SJSA1 (cell line): ENCODE results near the gene PIM2. TPM values are rescaled to one million over a fixed set of nuclear protein-coding genes. Genes with fewer than 3 reads are reported as not detected.
A peak's percentile ranks its signal among the peaks of the same experiment; 100 is the strongest.
"Not testable (repeated sequence)": the region's sequence is repeated elsewhere in the genome, so short reads cannot be mapped to it uniquely, and the experiment has no call there.

ENCODE experiments used
- DNase-seq, 2 experiments: peaks; one replicate each; pipeline ENCODE4 v3.0.0-alpha.2; 2015 to 2020; ENCODE audit warnings: low spot score in 2 of 2, low read depth in 1 of 2
- H3K27ac ChIP-seq: fragments of 250-450 bp; sonication (Bioruptor Pico); 2 replicates; pipeline ENCODE4 v1.5.1; 2020; ENCODE audit warnings: mild to moderate bottlenecking, moderate library complexity
- H3K27me3 ChIP-seq: fragments of 250-450 bp; sonication (Bioruptor Pico); replicated peaks from 2 replicates; pipeline ENCODE4 v1.5.1; 2020; ENCODE audit warnings: mild to moderate bottlenecking, moderate library complexity
- H3K36me3 ChIP-seq: fragments of 250-450 bp; sonication (Bioruptor Pico); 2 replicates; pipeline ENCODE4 v1.5.1; 2020; ENCODE audit warnings: mild to moderate bottlenecking
- H3K4me1 ChIP-seq: fragments of 250-450 bp; sonication (Bioruptor Pico); replicated peaks from 2 replicates; pipeline ENCODE4 v1.6.1; 2021; ENCODE audit warnings: mild to moderate bottlenecking
- H3K4me3 ChIP-seq: fragments of 250-450 bp; sonication (Bioruptor Pico); 2 replicates; pipeline ENCODE4 v1.5.1; 2020; ENCODE audit warnings: mild to moderate bottlenecking
- H3K9me3 ChIP-seq: fragments of 250-450 bp; sonication (Bioruptor Pico); replicated peaks from 2 replicates; pipeline ENCODE4 v1.5.1; 2020; ENCODE audit warnings: mild to moderate bottlenecking
- total RNA-seq: library from RNA; depleted of rRNA; stranded (reverse); fragments of >200 nt; shearing (Covaris generic); gene quantifications from 2 replicates; pipeline ENCODE4 v1.2.3, GENCODE V29; 2014; rRNA removed

Gene PIM2
- total RNA-seq, 1 experiment from 2014 or later = 10.8 TPM

GRCh38 chrX:48892896-48893295 is 25.9 kb downstream of the PIM2 start:
- peaks cover 3% of the 10 kb centered on the region; the same call in 1 of the 2 replicates for H3K36me3 ChIP-seq
- H3K4me3 ChIP-seq = no peak overlapping the region
- DNase-seq = no peak
- no peaks in the 10 kb centered on the region for H3K27me3 ChIP-seq
- no peaks in the 10 kb centered on the region for H3K9me3 ChIP-seq
- H3K27ac ChIP-seq = no peak overlapping the region
- peaks cover 6% of the 10 kb centered on the region for H3K4me1 ChIP-seq

- Histone ChIP-seq H3K9me3 (no peaks in the 10 kb centered on the region), H3K36me3 (peaks cover 3% of the 10 kb centered on the region; the same call in 1 of the 2 replicates), H3K4me1 (peaks cover 6% of the 10 kb centered on the region), H3K27me3 (no peaks in the 10 kb centered on the region), H3K4me3 (peak overlapping the region; percentile 48), H3K27ac (no peak overlapping the region)
- DNase-seq = peak; percentile 85 to 91
Observed at GRCh38 chrX:48891402-48892288, 27.2 kb downstream of the PIM2 start.

GRCh38 chrX:48890934-48891401 is 27.9 kb downstream of the PIM2 start:
- Histone ChIP-seq H3K9me3 (no peaks in the 10 kb centered on the region), H3K4me1 (peaks cover 6% of the 10 kb centered on the region), H3K4me3 (peak overlapping the region; percentile 48), H3K36me3 (peaks cover 3% of the 10 kb centered on the region; the same call in 1 of the 2 replicates), H3K27me3 (no peaks in the 10 kb centered on the region), H3K27ac (no peak overlapping the region)
- peak in 1 of 2 experiments; percentile 7 for DNase-seq

GRCh38 chrX:48890296-48890925 is 28.4 kb downstream of the PIM2 start:
- H3K4me3 ChIP-seq = peak overlapping the region; percentile 48; the same call in 1 of the 2 replicates

GRCh38 chrX:48886586-48886985 is 32.2 kb downstream of the PIM2 start:
- H3K4me3 ChIP-seq, DNase-seq, H3K36me3 ChIP-seq, H3K4me1 ChIP-seq, H3K27ac ChIP-seq, H3K9me3 ChIP-seq, H3K27me3 ChIP-seq: not testable (repeated sequence)

More at GRCh38 chrX:48890296-48890925, 28.4 kb downstream of the PIM2 start:
- DNase-seq = no peak
- no peaks in the 10 kb centered on the region for H3K9me3 ChIP-seq
- H3K27ac ChIP-seq = no peak overlapping the region
- H3K27me3 ChIP-seq = no peaks in the 10 kb centered on the region
- peaks cover 6% of the 10 kb centered on the region for H3K4me1 ChIP-seq
- peaks cover 3% of the 10 kb centered on the region; the same call in 1 of the 2 replicates for H3K36me3 ChIP-seq

GRCh38 chrX:48883729-48884128 is 35.1 kb downstream of the PIM2 start:
- Histone ChIP-seq H3K36me3 (no peaks in the 10 kb centered on the region), H3K9me3 (no peaks in the 10 kb centered on the region), H3K27me3 (no peaks in the 10 kb centered on the region), H3K4me1 (no peaks in the 10 kb centered on the region), H3K27ac (no peak overlapping the region), H3K4me3 (no peak overlapping the region)
- DNase-seq = no peak

GRCh38 chrX:48876944-48877343 is 41.9 kb downstream of the PIM2 start:
- not testable (repeated sequence) for DNase-seq, H3K36me3 ChIP-seq, H3K4me1 ChIP-seq, H3K4me3 ChIP-seq, H3K27ac ChIP-seq, H3K9me3 ChIP-seq, H3K27me3 ChIP-seq

- not testable (repeated sequence) for H3K36me3 ChIP-seq, H3K4me1 ChIP-seq, H3K27ac ChIP-seq, H3K9me3 ChIP-seq, DNase-seq, H3K4me3 ChIP-seq, H3K27me3 ChIP-seq
Observed at GRCh38 chrX:48872017-48872416, 46.8 kb downstream of the PIM2 start.

GRCh38 chrX:48864210-48864609 is 54.6 kb downstream of the PIM2 start:
- Histone ChIP-seq H3K9me3 (no peaks in the 10 kb centered on the region), H3K36me3 (no peaks in the 10 kb centered on the region), H3K4me3 (no peak overlapping the region), H3K27me3 (no peaks in the 10 kb centered on the region), H3K27ac (no peak overlapping the region), H3K4me1 (peaks cover 18% of the 10 kb centered on the region)
- DNase-seq = peak in 1 of 2 experiments; percentile 28

Other genes with a start within 250 kb of the PIM2 start
- not detected in 2 replicates for gene WAS, start 235.2 kb downstream of the PIM2 start, total RNA-seq
- 9.4 and 17.6 TPM in 2 replicates for gene SUV39H1, start 222.3 kb downstream of the PIM2 start, total RNA-seq
- gene GLOD5, start 157.3 kb downstream of the PIM2 start, total RNA-seq = not detected in 2 replicates
- not detected in 2 replicates for gene GATA1, start 132.4 kb downstream of the PIM2 start, total RNA-seq
- gene HDAC6, start 117.0 kb downstream of the PIM2 start, total RNA-seq = 47.9 and 77.7 TPM in 2 replicates
- gene ERAS, start 92.5 kb downstream of the PIM2 start, total RNA-seq = not detected in 2 replicates
- gene PCSK1N, start 83.4 kb downstream of the PIM2 start, total RNA-seq = 2.7 and 3.2 TPM in 2 replicates
- 66.4 and 72.2 TPM in 2 replicates for gene TIMM17B, start 21.3 kb downstream of the PIM2 start, total RNA-seq
- gene PQBP1, start 21.1 kb downstream of the PIM2 start, total RNA-seq = 74.5 and 82.7 TPM in 2 replicates
- 22.7 and 32.6 TPM in 2 replicates for gene SLC35A2, start 7.4 kb downstream of the PIM2 start, total RNA-seq
- 20.0 and 23.9 TPM in 2 replicates for gene OTUD5, start 38.6 kb upstream of the PIM2 start, total RNA-seq
- gene KCND1, start 52.8 kb upstream of the PIM2 start, total RNA-seq = 0.18 TPM in 1 of 2 replicates, not detected in the other
- gene GRIPAP1, start 83.2 kb upstream of the PIM2 start, total RNA-seq = 17.0 and 19.5 TPM in 2 replicates
- gene TFE3, start 124.3 kb upstream of the PIM2 start, total RNA-seq = 43.0 and 64.3 TPM in 2 replicates
- 0.58 TPM in 1 of 2 replicates, not detected in the other for gene CCDC120, start 140.0 kb upstream of the PIM2 start, total RNA-seq
- gene PRAF2, start 155.0 kb upstream of the PIM2 start, total RNA-seq = 5.0 and 5.6 TPM in 2 replicates
- gene WDR45, start 160.9 kb upstream of the PIM2 start, total RNA-seq = 9.7 and 21.4 TPM in 2 replicates
- 32.2 and 47.9 TPM in 2 replicates for gene GPKOW, start 204.7 kb upstream of the PIM2 start, total RNA-seq
- gene MAGIX, start 243.7 kb upstream of the PIM2 start, total RNA-seq = 1.00 TPM in 1 of 2 replicates, not detected in the other